Embryonic facial prominence (tissue), 1 donor: ENCODE data around the gene PARP6.
"Not testable (repeated sequence)": the region's sequence is repeated elsewhere in the genome, so short reads cannot be mapped to it uniquely, and the experiment has no call there.

Source experiments
- DNase-seq: peaks from one replicate; pipeline ENCODE4 v3.0.0-alpha.2; 2016; ENCODE audit errors: extremely low spot score

Gene PARP6

DNA sequence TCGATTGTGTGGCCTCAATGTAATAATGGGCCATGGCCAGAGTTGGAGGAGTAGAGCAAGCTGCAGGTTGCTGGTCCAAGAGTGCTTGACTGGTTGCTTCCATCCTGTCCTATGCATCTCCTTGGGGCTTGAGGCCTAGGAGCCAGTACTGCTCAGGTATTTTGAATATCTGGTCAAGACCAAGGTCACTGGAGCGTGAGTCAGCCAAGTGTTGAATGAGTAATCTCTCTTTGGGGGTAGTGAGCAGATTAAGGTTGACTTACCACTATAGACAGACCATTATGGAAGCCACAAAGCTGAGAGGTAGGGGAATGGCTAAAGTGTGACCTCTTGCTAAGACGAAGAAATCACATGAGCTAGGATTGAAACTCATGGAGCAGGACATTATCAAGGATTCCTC, 9.4 kb upstream of the PARP6 start:
- DNase-seq = no peak

DNA sequence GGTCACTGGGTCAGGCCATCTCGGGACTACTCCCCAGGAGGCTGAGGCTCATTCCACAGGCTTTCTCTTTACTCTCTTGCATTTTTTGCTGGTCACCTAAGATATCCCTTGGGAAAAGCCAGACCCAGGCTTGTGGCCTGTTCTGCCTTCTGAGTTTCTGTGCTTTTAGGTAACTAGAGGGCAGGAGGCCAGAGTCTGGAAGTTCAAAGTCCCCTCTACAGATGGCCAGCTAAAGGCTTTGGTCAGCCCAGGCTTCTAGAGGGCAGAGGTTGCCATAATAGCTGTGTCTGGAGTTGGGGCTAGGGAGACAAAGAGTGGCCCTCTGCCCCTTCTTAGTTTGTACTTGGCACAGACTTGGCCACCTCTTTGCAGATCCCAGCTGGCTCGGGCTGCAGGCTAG, 8.4 kb upstream of the PARP6 start:
- DNase-seq = no peak

DNA sequence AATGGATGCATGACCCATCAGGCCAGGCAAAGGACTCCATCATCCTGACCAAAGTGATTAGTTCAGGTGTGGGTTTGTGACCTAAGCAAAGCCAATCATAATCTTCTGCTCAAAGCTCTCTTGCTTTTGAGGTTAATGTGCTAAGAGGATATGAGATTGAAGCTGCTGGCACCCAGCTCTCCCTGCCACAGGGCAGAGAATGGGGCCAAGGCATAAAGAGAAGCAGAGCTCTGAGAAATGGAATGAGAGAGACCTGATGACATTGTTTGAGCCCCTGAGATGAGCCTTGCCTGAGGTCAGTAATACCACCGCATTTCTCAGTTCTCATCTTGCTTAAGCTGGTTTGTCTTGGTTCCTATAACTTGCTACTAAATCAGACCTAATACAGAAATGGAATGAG, 6.4 kb upstream of the PARP6 start:
- DNase-seq = no peak

DNA sequence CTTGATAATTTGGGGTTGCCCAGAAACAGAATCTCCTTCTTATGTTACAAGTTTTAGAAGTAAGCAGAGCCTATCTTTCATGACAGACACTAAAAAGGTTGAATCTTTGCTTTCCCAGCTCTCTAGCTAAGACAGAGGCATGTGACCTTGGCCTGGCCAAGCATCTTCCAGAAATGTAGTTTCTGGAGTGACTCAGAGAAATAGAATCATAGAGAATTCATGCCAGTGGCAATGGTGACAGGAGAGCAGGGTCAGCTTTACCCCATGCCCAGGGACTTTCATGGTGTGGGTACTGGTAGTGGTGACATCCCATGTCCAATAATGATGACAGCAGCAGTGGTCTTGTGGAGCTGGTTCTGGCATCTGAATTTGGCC, 4.0 kb upstream of the PARP6 start:
- DNase-seq = no peak

DNA sequence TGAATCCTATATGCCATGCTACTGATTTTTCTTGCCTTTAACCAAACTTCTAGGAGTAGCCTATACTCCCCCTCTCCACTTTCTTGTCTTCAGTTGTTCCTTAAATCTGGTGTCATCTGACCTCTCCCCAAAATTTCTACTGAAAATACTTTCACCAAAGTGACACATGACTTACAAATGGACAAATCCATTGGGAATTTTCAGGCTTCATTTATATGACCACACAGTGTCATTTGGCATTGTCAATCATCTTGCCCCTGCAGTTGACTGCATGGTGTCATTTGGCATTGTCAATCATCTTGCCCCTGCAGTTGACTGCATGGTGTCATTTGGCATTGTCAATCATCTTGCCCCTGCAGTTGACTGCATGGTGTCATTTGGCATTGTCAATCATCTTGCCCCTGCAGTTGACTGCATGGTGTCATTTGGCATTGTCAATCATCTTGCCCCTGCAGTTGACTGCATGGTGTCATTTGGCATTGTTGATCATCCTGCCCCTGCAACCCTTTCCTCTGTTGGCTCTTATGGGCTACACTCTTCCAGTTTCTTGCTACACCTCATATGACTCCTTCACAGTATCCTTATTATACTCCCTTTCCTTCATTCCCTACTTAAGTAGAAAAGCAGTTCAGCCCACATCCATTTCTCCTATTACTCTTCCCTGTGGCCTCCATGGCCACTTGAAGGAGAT, 3.4 kb upstream of the PARP6 start:
- not testable (repeated sequence) for DNase-seq

DNA sequence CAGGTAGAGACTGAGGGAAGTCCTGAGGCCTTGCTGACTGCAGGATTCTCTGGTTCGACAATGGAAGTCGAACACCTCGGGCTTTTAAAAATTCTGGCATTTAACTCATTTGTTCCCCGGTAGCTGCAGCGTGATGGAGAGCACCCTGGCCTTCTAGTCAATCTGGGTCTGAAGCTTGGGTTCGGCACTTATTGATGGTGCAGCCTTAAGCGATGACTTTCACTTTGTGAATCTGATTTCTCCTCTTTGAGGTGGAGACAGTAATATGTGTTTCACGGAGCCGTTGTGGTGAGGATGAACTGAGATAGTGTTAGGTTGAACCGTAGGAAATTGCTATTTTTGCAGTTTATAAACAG, 621 bp upstream of the PARP6 start:
- no peak for DNase-seq

DNA sequence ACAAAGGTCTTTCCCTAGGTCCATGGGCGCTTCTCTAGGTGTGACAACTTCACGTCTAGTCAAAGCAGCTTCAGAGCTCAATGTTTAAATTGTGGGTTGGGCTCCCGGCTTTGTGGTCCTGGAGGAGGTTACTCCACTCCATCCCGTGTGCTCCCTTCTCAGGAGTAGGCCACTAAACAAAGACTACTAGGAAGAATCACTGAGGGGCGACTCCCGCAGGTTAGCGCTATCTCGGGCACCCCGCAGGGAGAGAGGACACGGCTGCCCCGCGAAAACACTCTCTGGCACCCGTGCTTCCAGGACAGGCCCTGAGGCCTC, 500 bp downstream of the PARP6 start:
- DNase-seq = no peak

DNA sequence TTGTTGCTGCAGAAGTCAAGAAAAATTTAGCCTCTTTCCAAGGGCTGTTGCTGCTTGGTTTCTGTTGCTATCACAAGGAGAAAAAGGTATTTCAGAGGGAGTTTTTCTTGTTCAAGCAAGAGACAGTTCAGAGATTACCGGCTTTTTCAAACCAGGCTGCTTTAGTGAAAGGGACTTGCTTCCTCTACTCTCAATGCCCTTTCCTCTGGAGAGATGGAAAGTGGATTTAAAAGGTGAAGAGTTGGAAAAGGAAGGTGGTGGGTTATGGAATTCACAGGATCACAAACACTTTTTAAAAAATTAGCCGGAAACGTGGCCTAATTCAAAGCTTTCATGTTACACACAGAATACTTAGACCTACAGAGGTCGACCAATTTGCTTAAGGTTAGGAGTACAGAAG, 1.1 kb downstream of the PARP6 start:
- no peak for DNase-seq

DNA sequence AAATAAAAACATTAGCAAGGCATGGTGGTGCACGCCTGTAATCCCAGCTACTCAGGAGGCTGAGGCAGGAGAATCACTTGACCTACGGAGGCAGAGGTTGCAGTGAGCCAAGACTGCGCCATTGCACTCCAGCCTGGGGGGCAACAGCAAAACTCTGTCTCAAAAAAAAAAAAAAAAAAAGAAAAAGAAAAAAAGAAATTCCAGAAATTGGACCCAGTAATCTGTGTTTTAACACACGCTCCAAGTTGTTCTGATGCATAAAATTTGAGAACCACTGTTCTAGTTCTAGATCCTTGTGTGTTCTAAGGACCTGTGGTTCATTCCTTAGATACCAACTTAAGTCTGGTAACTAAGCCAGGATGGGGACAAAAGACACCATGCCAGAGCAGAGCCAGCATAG, 2.6 kb downstream of the PARP6 start:
- no peak for DNase-seq

DNA sequence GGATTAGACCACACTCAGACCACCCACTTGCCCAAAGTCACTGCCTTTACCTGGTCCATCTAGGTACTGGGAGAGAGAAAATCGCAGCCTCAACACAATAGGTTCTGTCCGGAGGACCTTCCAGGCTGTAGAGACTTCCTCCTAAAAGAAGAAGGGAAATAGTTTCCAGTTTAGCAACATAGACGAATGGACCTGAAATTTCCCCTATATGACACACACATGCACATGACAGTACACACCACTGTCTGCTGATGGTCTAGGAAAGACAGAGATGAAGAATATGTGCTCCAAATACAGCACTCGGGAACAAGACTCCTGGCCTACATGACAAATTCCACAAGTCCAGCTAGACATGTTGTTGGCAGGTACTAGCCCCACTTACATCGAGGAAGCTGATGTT, 7.3 kb downstream of the PARP6 start:
- no peak for DNase-seq

DNA sequence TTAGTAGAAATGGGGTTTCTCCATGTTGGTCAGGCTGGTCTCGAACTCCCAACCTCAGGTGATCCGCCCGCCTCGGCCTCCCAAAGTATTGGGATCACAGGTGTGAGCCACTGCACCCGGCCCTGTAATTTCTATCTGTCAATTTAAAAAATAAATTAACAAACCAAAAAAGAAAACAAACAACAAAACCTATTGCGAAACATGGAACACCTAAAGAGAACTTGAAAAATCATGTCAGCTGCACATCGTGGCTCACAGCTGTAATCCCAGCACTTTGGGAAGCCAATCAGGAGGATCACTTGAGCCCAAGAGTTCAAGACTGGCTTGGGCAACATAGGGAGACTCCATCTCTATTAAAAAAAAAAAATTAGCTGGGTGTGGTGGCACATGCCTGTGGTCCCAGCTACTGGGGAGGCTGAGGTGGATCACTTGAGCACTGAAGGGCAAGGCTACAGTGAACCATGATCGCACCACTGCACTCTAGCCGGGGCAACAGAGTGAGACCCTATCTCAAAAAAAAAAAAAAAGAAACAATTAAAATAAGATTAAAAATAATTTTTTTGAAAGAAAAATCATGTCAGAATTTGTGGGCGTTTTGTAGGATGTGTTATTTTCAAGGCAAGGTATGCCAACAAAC, 19.6 kb downstream of the PARP6 start:
- no peak for DNase-seq

DNA sequence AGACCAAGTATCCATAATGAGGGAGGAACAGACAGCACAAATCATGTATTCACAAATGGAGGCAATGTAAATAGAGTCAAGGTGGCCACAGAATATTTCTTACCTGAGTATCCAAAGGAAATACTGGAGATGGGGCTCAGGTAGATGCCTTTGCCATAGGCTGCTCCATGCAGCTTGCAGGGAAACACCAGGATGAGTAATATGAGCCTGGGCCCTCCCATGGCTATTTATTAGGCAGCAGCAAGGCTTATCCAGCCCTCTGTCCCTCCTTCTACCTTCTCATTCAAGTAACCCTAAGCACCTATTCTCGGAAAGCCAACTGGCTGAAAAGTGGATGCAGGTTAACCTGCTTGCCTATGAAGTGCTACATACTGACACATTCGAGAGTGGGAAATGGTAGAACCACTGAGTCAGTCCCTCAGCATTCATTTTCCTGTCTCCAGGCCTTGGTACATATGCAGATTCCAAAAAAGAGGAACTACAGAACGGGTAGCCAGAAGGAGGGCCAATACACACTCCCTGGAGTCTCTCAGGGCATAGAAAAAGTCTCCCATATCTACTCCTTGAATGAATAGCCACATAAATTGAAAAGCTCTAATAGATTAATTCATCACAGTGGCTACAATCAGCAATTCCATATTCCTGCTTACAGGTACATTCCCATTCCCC, 23.1 kb downstream of the PARP6 start:
- DNase-seq = no peak

DNA sequence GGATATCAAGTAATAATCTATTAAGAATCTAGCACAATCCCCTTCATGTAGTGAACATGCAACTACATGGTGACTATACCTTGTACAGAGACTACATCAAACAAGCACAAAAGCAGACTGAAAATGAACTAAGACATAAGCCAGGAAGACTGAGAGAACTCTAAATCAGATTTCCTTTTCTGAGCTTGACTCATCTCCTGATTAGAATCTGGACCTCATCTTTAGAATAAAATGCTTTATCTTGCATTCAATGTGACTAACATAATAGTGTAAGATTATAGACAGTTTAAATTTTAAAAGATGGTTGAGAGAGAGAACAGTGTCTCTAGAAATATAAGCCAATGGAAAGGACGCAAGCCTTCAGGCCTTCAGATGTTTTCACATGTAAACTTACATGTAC, 23.8 kb downstream of the PARP6 start:
- DNase-seq = no peak

DNA sequence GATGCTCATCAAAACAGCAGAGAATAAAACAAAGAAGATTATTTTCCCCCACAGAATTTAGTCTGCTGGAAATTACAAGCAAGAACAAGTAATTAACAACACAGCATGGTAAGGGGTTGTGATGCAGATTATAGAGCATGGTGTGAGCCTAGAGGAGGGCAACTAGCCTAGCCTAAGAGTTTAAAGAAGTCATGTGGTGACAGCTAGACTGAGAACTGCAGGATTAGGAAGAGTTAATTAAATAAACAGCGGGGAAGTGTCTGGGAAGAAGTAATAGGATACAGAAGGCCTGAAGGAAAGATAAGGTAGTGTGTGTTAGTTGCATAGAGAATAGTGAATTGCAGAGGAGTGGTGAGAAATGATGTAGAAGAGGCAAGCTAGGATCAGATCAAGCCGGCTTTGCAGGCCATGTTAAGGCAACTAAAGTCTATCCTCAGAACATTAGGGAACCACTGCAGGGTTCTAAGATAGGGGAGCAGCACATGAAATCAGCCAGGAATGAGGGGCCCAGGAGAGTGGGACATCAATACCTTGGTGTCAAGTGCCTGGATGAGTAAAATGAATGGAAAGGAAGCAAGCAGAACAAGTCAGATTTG, 29.5 kb downstream of the PARP6 start:
- no peak for DNase-seq

DNA sequence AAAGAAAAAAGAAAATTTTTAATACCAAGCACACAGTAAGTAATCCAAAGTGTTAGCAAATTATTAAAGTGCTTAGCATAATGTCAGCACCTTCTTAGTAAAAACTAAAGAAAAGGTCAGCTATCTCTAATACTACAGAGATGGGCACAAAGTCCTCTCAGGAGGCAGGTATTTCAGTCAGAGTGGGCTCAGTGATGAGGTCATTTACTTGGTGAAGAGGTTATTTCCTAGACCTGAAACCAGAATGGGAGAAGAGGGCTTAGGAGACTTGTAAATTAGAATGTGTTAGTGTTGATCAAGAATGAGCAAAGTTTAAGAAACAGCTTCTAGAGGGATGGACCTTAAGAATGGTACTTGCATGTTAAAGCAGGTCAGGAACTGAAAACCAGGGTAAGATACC, 32.7 kb downstream of the PARP6 start:
- no peak for DNase-seq

DNA sequence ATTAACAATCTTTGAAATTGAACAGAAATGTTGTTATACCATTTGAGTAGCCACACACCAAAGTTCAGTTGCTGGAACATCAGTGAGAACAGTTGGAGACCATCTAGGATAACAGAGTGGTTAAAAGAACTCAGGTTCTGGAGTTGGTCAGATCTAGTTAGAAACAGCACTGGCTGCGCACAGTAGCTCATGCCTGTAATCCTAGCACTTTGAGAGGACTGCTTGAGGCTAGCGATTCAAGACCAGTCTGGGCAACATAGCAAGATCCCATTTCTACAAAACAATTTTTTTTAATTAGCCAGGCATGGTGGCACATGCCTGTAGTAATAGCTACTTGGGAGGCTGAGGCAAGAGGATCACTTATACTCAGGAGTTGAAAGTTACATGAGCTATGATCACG, 33.8 kb downstream of the PARP6 start:
- no peak for DNase-seq

DNA sequence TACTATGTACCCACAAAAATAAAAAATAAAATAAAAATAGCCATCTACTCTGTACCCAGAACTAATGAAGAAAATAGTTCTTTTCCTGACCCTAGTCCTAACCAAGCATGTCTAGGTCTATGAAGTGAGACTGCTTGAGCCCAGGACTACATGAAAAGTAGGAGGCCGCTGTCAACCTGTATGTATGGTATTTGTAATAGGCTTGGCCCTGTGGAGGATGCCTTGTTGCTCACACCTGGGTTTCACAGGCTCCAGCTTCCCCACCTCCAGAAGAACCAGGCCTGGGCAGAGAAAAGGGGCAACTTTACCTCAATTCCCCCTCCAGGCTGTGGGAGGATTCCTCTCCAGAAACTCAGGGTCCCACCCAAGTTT, 34.5 kb downstream of the PARP6 start:
- DNase-seq = no peak

DNA sequence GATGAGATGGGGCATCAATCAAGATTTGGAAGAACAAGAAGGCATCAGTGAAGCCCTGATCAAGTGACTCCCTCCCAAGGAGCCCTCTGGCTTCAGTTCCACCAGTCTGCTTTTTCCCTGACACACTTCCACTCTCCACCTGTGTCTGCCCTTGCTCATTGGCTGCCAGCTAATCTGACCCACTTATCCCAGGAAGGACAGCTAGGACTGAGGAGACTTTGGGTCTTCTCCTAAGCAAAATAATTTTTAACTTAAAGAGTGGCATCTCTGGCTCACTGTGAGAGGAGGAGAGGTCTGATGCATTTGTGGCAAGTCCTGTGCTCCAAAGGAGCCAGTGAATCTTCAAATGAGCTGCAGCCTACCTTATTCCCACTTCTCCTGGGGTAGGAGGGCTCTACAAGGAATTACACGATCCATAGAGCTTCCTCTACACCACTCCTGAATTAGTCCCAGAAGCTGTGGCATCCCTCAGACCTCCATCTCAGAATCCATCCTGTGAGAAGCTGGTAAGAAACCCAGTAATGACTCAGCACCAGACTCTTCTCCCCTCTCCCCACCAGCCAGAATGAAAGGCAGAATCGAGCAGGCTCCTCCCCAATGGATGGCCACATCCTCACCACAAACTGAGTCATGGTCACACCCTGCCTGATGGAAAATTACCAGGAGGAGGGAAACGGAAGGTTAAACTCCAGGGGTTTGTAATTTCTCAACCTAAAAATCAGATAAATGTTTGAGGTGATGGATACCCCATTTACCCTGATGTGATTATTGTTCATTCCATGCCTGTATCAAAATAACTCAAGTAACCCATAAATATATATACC, 35.1 kb downstream of the PARP6 start:
- no peak for DNase-seq

DNA sequence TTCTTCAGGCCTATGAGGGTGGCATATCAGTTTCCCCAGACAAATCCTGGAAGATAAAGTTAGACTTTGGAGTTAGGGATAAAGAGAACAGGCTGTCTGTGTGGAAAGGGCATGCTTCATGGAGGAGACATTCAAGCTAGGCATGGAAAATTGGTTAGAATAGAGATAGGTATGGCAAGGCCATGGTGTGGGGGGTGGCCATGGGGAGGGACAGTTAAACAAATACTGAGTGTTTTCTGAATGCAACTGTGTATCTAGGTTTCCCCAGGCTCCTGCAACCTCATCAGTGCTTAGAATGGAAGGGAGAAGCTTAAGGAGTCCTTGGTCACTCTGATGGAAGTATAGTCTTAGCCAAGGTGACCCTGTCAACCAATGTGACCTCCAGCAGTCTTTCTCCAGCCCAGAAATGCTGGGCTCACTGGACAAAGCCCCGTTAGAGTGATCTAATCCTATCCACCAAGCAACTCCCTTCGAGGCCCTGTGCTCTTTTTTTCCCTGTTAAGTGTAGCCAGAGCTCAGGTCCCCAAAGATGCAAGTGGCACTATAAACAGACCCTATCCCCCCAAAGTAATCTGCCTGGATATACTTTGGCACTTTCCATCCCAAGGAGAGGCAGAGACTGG, 35.9 kb downstream of the PARP6 start:
- DNase-seq = no peak

DNA sequence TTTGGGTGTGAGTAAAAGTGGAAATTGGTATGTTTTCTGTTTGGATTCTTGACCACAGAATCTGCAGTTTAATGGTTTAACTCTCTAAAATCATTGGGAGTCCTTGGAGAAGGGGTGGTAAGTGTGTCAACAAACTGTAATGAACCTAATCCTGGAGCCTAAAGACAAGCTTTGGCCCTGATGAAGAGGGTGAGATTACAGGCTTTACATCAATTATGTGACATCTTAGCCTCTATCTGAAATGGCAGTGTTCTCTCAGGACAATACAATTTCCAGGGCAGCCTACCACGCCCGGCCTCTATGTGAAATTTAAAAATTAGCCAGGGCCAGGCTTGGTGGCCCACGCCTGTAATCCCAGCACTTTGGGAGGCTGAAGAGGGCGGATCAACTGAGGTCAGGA, 37.1 kb downstream of the PARP6 start:
- DNase-seq = no peak

DNA sequence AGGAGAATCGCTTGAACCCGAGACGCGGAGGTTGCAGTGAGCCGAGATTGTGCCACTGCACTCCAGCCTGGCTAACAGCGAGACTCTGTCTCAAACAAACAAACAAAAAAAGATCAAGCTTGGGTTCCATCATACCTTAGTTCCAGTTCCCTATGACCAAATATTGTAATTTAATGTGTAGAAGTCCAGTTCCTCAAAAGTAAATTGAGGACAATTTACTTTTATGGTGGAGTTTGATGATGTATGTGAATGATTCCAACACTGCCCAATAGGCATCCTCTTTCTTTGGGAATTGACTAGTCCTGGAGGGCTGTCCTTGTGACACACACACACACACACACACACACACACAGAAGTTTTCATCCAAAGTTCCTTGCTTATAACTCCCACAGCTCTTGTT, 38.6 kb downstream of the PARP6 start:
- DNase-seq = no peak

DNA sequence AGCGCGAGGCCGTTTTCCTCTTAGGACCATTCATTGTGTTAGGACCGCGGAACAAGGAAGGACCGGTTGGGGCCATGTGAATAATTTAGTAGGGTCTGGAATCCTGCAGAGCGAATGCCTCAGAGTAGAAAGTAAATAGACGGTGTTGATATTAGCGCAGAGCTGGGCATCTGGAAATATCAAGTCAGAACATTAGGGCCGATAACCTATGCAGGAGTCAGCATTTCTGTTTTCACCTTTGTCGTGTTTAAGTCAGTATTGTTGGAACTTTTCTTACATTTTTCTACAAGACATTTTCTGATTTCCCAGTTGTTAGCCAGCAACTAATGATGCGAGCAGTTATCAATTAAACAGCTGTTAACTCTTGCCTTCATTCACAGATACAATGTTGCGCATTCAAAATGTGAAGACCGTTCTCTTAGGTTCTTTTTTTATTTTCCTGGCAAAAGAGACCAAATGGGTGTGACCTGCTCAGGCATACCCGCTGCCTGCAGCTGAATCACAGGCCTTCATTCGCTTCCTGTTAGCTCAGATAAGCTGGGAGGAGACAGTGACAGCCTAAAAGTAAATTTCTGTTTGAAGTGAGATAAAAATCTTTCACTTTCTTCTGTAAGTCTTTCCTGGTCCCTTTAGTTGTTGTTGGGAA, 40.4 kb downstream of the PARP6 start:
- DNase-seq = peak; percentile 16
